Measurements from ENCODE around the gene ABCC1.

Gene ABCC1

GRCh38 chr16:16131659-16132058 lies 182.2 kb downstream of the ABCC1 start:
- POLR2A ChIA-PET = no interaction called here
- CTCF ChIA-PET = interaction anchor here (2.0 kb wide), 1 partner anchor 366 kb away, joined by 5 read pairs; no protein-coding TSS in a partner anchor
- DNase-seq (ENCODE audit: extremely low spot score) = no peak
- TF ChIP-seq CTCF (IDR thresholded peaks at IDR 0.05; ENCODE audit: control extremely low read depth, extremely low read depth, low read depth, missing control alignments) = no peak

- no peak for TF ChIP-seq CTCF (IDR thresholded peaks at IDR 0.05; ENCODE audit: control extremely low read depth, extremely low read depth, low read depth, missing control alignments)
- no peak for DNase-seq (ENCODE audit: extremely low spot score)
- ChIA-PET POLR2A (no interaction called here), CTCF (no interaction called here)
These were observed 184.7 kb downstream of the ABCC1 start for GRCh38 chr16:16133943-16134604.

GRCh38 chr16:16136588-16136987 lies 187.2 kb downstream of the ABCC1 start:
- no peak for DNase-seq (ENCODE audit: extremely low spot score)
- ChIA-PET CTCF (no interaction called here), POLR2A (no interaction called here)
- TF ChIP-seq CTCF (IDR thresholded peaks at IDR 0.05; ENCODE audit: control extremely low read depth, extremely low read depth, low read depth, missing control alignments) = no peak

GRCh38 chr16:16137110-16137509 lies 187.7 kb downstream of the ABCC1 start:
- ChIA-PET POLR2A (no interaction called here), CTCF (no interaction called here)
- no peak for TF ChIP-seq CTCF (IDR thresholded peaks at IDR 0.05; ENCODE audit: control extremely low read depth, extremely low read depth, low read depth, missing control alignments)
- no peak for DNase-seq (ENCODE audit: extremely low spot score)

GRCh38 chr16:16138034-16138635 lies 188.7 kb downstream of the ABCC1 start:
- DNase-seq (ENCODE audit: extremely low spot score) = no peak
- no peak for TF ChIP-seq CTCF (IDR thresholded peaks at IDR 0.05; ENCODE audit: control extremely low read depth, extremely low read depth, low read depth, missing control alignments)
- CTCF ChIA-PET = no interaction called here
- POLR2A ChIA-PET = no interaction called here

- no peak for TF ChIP-seq CTCF (IDR thresholded peaks at IDR 0.05; ENCODE audit: control extremely low read depth, extremely low read depth, low read depth, missing control alignments)
- no peak for DNase-seq (ENCODE audit: extremely low spot score)
- ChIA-PET POLR2A (no interaction called here), CTCF (no interaction called here)
These were observed 189.6 kb downstream of the ABCC1 start for GRCh38 chr16:16139061-16139460.

Measured in GM10248 (cell line).